Endothelial cell of umbilical vein (primary cell): ENCODE results near the gene QRFP. TPM values are rescaled to one million over a fixed set of nuclear protein-coding genes. Genes with fewer than 3 reads are reported as not detected.

Experiments
- BruUV-seq: library from RNA; stranded (reverse); fragments of 400-500 nt; replicated peaks from 2 replicates; lab custom pipeline; 2021; lab: Mats Ljungman, UMichigan
- CTCF ChIA-PET: fragments of 300-600, 350-600 bp; sonication (Branson Sonifier 250); formaldehyde crosslinking; loops from one replicate; lab custom pipeline; 2021; ENCODE audit warnings: antibody characterized with exemption, inconsistent platforms; lab: Charles Lee
- POLR2A ChIA-PET: fragments of 300-600, 350-600 bp; sonication (Branson Sonifier 250); formaldehyde crosslinking; loops from one replicate; lab custom pipeline; 2021; ENCODE audit warnings: antibody characterized with exemption, inconsistent platforms; lab: Charles Lee
- DNase-seq: peaks from one replicate; pipeline ENCODE4 v3.0.0-alpha.2; 2011; ENCODE audit warnings: low read depth, low spot score
- FAIRE-seq: peaks from 2 replicates; lab custom pipeline; 2011; peaks lifted over from hg19 to GRCh38; lab: Jason Lieb, UNC
- H2AFZ ChIP-seq: 2 replicates; pipeline ENCODE4 v1.6.0; 2012; ENCODE audit warnings: low read depth, low read length, control low read depth, inconsistent platforms
- H3K27ac ChIP-seq: 2 replicates; pipeline ENCODE4 v1.5.1; 2011; ENCODE audit warnings: low read depth, mild to moderate bottlenecking, control low read depth, low read length, moderate library complexity; ENCODE audit not compliant: insufficient read depth
- H3K27me3 ChIP-seq, 2 experiments: 2 replicates each; pipeline versions ENCODE4 v1.6.0 to v1.6.1; 2011; ENCODE audit warnings: low read length in 2 of 2, mixed read lengths in 1 of 2; ENCODE audit not compliant: control insufficient read depth in 2 of 2, insufficient read depth in 2 of 2
- H3K36me3 ChIP-seq, 2 experiments: 2 replicates in 1 of 2; 3 replicates in 1 of 2; pipeline ENCODE4 v1.5.1; 2011; ENCODE audit warnings: low read length in 2 of 2, mild to moderate bottlenecking in 1 of 2, moderate library complexity in 1 of 2; ENCODE audit not compliant: control insufficient read depth in 2 of 2, insufficient read depth in 2 of 2; ENCODE audit errors: extremely low read depth in 1 of 2
- H3K4me1 ChIP-seq: 3 replicates; pipeline ENCODE4 v1.5.1; 2011; ENCODE audit warnings: mild to moderate bottlenecking, low read length; ENCODE audit not compliant: control insufficient read depth, insufficient read depth; ENCODE audit errors: extremely low read depth
- H3K4me2 ChIP-seq: 2 replicates; pipeline ENCODE4 v1.6.1; 2011; ENCODE audit warnings: low read length, control low read depth, mixed read lengths; ENCODE audit not compliant: insufficient read depth
- H3K4me3 ChIP-seq, 3 experiments: fragments of 200-600 bp in 1 of 3; sonication (generic), shearing (Covaris generic) in 1 of 3; replicated peaks in 1 of 3; 2 replicates each; pipeline ENCODE4 v1.5.1; 2011 to 2016; ENCODE audit warnings: control low read depth in 3 of 3, low read length in 3 of 3, mild to moderate bottlenecking in 2 of 3, inconsistent platforms in 1 of 3, low read depth in 1 of 3, moderate library complexity in 1 of 3; ENCODE audit not compliant: insufficient read depth in 1 of 3
- H3K79me2 ChIP-seq: 2 replicates; pipeline ENCODE4 v1.6.0; 2012; ENCODE audit warnings: low read length, inconsistent platforms; ENCODE audit not compliant: control insufficient read depth, insufficient read depth
- H3K9ac ChIP-seq: replicated peaks from 2 replicates; pipeline ENCODE3; 2011; ENCODE audit warnings: low read length, control low read depth; ENCODE audit not compliant: insufficient read depth; ENCODE audit errors: extremely low read depth
- H3K9me1 ChIP-seq: replicated peaks from 3 replicates; pipeline ENCODE4 v1.6.0; 2011; ENCODE audit warnings: mild to moderate bottlenecking, low read length; ENCODE audit not compliant: control insufficient read depth, insufficient read depth; ENCODE audit errors: extremely low read depth
- H3K9me3 ChIP-seq: replicated peaks from 2 replicates; pipeline ENCODE4 v1.5.1; 2012; ENCODE audit warnings: low read length, inconsistent platforms; ENCODE audit not compliant: control insufficient read depth, insufficient read depth
- H4K20me1 ChIP-seq: replicated peaks from 2 replicates; pipeline ENCODE3; 2011; ENCODE audit warnings: mild to moderate bottlenecking, low read length; ENCODE audit not compliant: control insufficient read depth, insufficient read depth; ENCODE audit errors: extremely low read depth
- FOS ChIP-seq: IDR thresholded peaks from 2 replicates; pipeline ENCODE4 v1.6.1; 2011; ENCODE audit warnings: mild to moderate bottlenecking, low read length, moderate library complexity, borderline replicate concordance; ENCODE audit not compliant: insufficient read depth
- GATA2 ChIP-seq: IDR thresholded peaks from 2 replicates; pipeline ENCODE4 v1.7.0; 2011; ENCODE audit warnings: low read depth, mild to moderate bottlenecking, moderate library complexity, mixed read lengths, low read length; ENCODE audit not compliant: insufficient read length, insufficient read depth
- JUN ChIP-seq: IDR thresholded peaks from 2 replicates; pipeline ENCODE4 v1.6.1; 2011; ENCODE audit warnings: borderline replicate concordance, low read depth; ENCODE audit not compliant: insufficient read length, insufficient read depth
- POLR2A ChIP-seq: IDR thresholded peaks from 2 replicates; pipeline ENCODE4 v1.6.1; 2012; ENCODE audit warnings: low read depth, mild to moderate bottlenecking, control low read depth, low read length
- dilution Hi-C: fragments of 300-500 bp; cut with MboI; formaldehyde crosslinking; loops from one replicate; pipeline ENCODE4 v1.15.0; 2019; ENCODE audit warnings: low sequenced_read_pairs; ENCODE audit not compliant: extremely low pct_ligation_motif_present
- intact Hi-C: fragments of 100-400 bp; cut with micrococcal nuclease; formaldehyde crosslinking; loops from one replicate; pipeline ENCODE4 v1.10.0; 2022
- polyA plus RNA-seq, 4 experiments: library from polyadenylated mRNA; depleted of rRNA in 3 of 4; stranded (reverse) in 3 of 4; unstranded in 1 of 4; fragments of >200 nt; gene quantifications; 2 replicates each; pipeline versions ENCODE4 v1.2.1 to v1.2.3, GENCODE V29; 2011 to 2012; ENCODE audit warnings: missing spikeins in 1 of 4
- total RNA-seq: library from RNA; stranded (reverse); gene quantifications from 2 replicates; pipeline ENCODE4 v1.2.3, GENCODE V29; 2021
- TF ChIP-seq, protein P1 (sequence below): IDR thresholded peaks from 2 replicates; pipeline ENCODE4 v1.6.1; 2011; ENCODE audit not compliant: insufficient read depth, insufficient read length
- TF ChIP-seq, protein P2 (sequence below), 2 donors: IDR thresholded peaks; 1 replicate in 1 of 2; 2 replicates in 1 of 2; pipeline ENCODE4 v1.5.1; 2011; ENCODE audit warnings: low read length in 2 of 2, mild to moderate bottlenecking in 2 of 2, moderate library complexity in 2 of 2, control low read depth in 1 of 2, inconsistent platforms in 1 of 2, low read depth in 1 of 2; ENCODE audit not compliant: insufficient read depth in 1 of 2; ENCODE audit errors: extremely low read depth in 1 of 2

The QRFP gene
- total and polyA plus RNA-seq, 2 donors (not counting 3 experiments of a cell fraction or from before 2014, with no cell fraction given): not detected

DNA sequence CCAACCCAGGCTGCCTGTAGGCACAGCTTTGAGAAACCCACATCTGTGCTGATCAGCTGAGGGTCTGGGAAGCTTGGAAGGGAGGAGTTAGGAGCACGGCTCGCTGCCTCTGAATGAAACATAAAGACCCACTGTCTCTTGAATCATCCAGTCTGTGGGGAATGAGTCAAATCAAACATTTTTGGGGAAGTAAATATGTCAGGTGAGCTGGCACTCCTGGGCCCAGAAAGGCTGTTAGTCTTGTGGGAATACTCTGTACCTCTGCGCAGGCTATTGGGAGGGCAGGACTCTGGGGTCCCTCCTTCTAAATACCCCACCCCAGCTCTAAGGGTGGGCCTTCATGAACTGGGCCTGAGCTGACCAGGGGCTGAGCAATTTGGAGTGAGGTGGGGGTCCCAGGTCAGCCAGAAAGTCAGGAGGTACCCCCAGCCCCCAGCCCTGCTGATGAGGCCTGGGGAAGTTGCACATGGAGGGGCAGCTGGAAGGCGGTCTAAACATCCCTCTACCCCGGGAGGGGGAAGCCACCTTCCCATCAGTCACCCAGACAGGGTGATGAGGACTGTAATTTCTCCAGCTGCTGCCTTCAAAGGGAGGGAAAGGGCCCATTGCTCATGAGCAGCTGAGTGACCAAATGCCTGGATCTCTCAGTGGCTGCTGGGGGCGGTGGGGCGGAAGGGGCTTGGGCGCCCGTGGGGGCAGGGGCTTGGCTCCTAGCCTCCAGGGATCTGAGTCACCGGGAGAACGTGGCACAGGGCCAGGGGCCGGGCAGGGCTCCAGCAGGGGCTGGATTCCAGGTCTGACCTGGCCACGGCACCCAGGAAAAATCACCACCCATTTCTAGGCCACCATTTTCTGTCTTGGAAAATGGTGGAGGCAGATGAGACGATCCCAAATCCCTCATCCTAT, 31.6 kb upstream of the QRFP start:
- H2AFZ ChIP-seq: no peak overlapping the region
- TF ChIP-seq POLR2A (no peak), JUN (no peak), FOS (no peak), GATA2 (no peak)
- TF ChIP-seq, protein P1, sequence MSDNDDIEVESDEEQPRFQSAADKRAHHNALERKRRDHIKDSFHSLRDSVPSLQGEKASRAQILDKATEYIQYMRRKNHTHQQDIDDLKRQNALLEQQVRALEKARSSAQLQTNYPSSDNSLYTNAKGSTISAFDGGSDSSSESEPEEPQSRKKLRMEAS: no peak
- TF ChIP-seq, protein P2, sequence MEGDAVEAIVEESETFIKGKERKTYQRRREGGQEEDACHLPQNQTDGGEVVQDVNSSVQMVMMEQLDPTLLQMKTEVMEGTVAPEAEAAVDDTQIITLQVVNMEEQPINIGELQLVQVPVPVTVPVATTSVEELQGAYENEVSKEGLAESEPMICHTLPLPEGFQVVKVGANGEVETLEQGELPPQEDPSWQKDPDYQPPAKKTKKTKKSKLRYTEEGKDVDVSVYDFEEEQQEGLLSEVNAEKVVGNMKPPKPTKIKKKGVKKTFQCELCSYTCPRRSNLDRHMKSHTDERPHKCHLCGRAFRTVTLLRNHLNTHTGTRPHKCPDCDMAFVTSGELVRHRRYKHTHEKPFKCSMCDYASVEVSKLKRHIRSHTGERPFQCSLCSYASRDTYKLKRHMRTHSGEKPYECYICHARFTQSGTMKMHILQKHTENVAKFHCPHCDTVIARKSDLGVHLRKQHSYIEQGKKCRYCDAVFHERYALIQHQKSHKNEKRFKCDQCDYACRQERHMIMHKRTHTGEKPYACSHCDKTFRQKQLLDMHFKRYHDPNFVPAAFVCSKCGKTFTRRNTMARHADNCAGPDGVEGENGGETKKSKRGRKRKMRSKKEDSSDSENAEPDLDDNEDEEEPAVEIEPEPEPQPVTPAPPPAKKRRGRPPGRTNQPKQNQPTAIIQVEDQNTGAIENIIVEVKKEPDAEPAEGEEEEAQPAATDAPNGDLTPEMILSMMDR (IDR thresholded peaks at IDR 0.05; ENCODE audit: extremely low read depth in 1 of 2, insufficient read depth in 1 of 2, low read depth in 1 of 2, low read length in 2 of 2): no peak
- no peak overlapping the region for H3K4me3 ChIP-seq
- H3K9ac ChIP-seq: no peak overlapping the region
- H3K4me2 ChIP-seq: no peak overlapping the region
- FAIRE-seq (peak; percentile 59), DNase-seq (peak; percentile 29)
- no peaks in the 10 kb centered on the region for H3K9me1 ChIP-seq
- dilution Hi-C loops (no loop called here), intact Hi-C loops (no loop called here)
- H3K27ac ChIP-seq: no peak overlapping the region
- H4K20me1 ChIP-seq: no peaks in the 10 kb centered on the region
- no peaks in the 10 kb centered on the region for H3K79me2 ChIP-seq
- peaks cover 7% of the 10 kb centered on the region for H3K4me1 ChIP-seq
- ChIA-PET POLR2A (no interaction called here), CTCF (interaction anchor here (1.0 to 2.8 kb wide), 7 partner anchors 8 to 227 kb away, joined by 3 to 10 read pairs (median 3); no protein-coding TSS in a partner anchor)
- peaks cover 8 to 12% of the 10 kb centered on the region in 2 experiments for H3K27me3 ChIP-seq
- no peaks in the 10 kb centered on the region for H3K36me3 ChIP-seq
- no peaks in the 10 kb centered on the region for H3K9me3 ChIP-seq
- no TSS peak for BruUV-seq
